ENCODE data around the gene SCN9A.

The SCN9A gene

DNA sequence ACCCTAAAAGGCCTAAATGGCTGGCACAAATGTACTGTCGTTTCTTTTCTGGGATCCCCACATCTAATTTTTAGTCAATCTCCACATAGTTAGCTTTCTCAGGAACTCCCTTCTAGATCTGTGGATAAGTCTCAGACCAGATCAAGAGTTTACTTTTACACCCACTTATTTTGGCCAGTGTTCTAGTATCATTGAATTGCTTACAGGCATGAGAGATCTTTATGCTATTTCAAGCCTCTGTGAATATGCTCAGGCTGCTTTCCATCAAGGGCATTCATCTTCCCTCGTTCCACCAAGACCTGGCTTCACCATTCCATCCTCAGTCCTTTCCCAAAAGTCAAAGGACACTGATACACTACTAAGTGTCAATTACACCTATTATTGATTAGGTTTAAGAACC lies 220.2 kb downstream of the SCN9A start:
- ChIA-PET POLR2A (no interaction called here), CTCF (interaction anchor here (0.6 to 0.8 kb wide), 2 partner anchors 9 to 28 kb away, joined by 3 read pairs; partner anchors contain the start of gene SCN1A)
- TF ChIP-seq, protein P1, sequence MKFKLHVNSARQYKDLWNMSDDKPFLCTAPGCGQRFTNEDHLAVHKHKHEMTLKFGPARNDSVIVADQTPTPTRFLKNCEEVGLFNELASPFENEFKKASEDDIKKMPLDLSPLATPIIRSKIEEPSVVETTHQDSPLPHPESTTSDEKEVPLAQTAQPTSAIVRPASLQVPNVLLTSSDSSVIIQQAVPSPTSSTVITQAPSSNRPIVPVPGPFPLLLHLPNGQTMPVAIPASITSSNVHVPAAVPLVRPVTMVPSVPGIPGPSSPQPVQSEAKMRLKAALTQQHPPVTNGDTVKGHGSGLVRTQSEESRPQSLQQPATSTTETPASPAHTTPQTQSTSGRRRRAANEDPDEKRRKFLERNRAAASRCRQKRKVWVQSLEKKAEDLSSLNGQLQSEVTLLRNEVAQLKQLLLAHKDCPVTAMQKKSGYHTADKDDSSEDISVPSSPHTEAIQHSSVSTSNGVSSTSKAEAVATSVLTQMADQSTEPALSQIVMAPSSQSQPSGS (tag by site-specific recombination; IDR thresholded peaks at IDR 0.05; ENCODE audit: low read depth): no peak
- TF ChIP-seq ZNF404 (tag by site-specific recombination; IDR thresholded peaks at IDR 0.05): no peak
- TF ChIP-seq, protein P2, sequence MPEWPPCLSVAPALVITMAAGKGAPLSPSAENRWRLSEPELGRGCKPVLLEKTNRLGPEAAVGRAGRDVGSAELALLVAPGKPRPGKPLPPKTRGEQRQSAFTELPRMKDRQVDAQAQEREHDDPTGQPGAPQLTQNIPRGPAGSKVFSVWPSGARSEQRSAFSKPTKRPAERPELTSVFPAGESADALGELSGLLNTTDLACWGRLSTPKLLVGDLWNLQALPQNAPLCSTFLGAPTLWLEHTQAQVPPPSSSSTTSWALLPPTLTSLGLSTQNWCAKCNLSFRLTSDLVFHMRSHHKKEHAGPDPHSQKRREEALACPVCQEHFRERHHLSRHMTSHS (tag by site-specific recombination; IDR thresholded peaks at IDR 0.05): no peak
- no peak for TF ChIP-seq ZNF510 (tag by site-specific recombination; IDR thresholded peaks at IDR 0.05; ENCODE audit: insufficient replicate concordance)
- no peak for TF ChIP-seq KLF16 (tag by site-specific recombination; IDR thresholded peaks at IDR 0.05)
- no peak for TF ChIP-seq ZNF138 (tag by site-specific recombination; IDR thresholded peaks at IDR 0.05; ENCODE audit: borderline replicate concordance)
- TF ChIP-seq ZNF157 (tag by site-specific recombination; IDR thresholded peaks at IDR 0.05): no peak
- TF ChIP-seq ZNF600 (tag by site-specific recombination; IDR thresholded peaks at IDR 0.05): no peak
- no peak for TF ChIP-seq ZNF768 (tag by site-specific recombination; IDR thresholded peaks at IDR 0.05)
- no peak for TF ChIP-seq ZNF747 (tag by site-specific recombination; IDR thresholded peaks at IDR 0.05)
- no peak for TF ChIP-seq ZNF394 (tag by site-specific recombination; IDR thresholded peaks at IDR 0.05; ENCODE audit: borderline replicate concordance)
- no peak for TF ChIP-seq KLF9 (tag by site-specific recombination; IDR thresholded peaks at IDR 0.05; ENCODE audit: low read depth)
- TF ChIP-seq, protein P3, sequence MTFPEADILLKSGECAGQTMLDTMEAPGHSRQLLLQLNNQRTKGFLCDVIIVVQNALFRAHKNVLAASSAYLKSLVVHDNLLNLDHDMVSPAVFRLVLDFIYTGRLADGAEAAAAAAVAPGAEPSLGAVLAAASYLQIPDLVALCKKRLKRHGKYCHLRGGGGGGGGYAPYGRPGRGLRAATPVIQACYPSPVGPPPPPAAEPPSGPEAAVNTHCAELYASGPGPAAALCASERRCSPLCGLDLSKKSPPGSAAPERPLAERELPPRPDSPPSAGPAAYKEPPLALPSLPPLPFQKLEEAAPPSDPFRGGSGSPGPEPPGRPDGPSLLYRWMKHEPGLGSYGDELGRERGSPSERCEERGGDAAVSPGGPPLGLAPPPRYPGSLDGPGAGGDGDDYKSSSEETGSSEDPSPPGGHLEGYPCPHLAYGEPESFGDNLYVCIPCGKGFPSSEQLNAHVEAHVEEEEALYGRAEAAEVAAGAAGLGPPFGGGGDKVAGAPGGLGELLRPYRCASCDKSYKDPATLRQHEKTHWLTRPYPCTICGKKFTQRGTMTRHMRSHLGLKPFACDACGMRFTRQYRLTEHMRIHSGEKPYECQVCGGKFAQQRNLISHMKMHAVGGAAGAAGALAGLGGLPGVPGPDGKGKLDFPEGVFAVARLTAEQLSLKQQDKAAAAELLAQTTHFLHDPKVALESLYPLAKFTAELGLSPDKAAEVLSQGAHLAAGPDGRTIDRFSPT (tag by site-specific recombination; IDR thresholded peaks at IDR 0.05): no peak
- no peak for TF ChIP-seq ZNF677 (tag by site-specific recombination; IDR thresholded peaks at IDR 0.05)
- no peak for TF ChIP-seq ZNF623 (tag by site-specific recombination; IDR thresholded peaks at IDR 0.05)
- TF ChIP-seq, protein P4, sequence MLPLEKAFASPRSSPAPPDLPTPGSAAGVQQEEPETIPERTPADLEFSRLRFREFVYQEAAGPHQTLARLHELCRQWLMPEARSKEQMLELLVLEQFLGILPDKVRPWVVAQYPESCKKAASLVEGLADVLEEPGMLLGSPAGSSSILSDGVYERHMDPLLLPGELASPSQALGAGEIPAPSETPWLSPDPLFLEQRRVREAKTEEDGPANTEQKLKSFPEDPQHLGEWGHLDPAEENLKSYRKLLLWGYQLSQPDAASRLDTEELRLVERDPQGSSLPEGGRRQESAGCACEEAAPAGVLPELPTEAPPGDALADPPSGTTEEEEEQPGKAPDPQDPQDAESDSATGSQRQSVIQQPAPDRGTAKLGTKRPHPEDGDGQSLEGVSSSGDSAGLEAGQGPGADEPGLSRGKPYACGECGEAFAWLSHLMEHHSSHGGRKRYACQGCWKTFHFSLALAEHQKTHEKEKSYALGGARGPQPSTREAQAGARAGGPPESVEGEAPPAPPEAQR (tag by site-specific recombination; IDR thresholded peaks at IDR 0.05): no peak
- TF ChIP-seq ZNF558 (tag by site-specific recombination; IDR thresholded peaks at IDR 0.05): no peak
- Histone ChIP-seq H3K27ac (ENCODE audit: extremely low read depth, low read depth, low read length) (no peak overlapping the region), H3K4me1 (ENCODE audit: control insufficient read depth, insufficient read depth, low read length) (no peaks in the 10 kb centered on the region), H3K4me3 (ENCODE audit: low read depth, low read length) (no peak overlapping the region), H3K36me3 (ENCODE audit: control insufficient read depth in 2 of 2, insufficient read depth in 1 of 2, low read length in 2 of 2) (no peaks in the 10 kb centered on the region), H3K9me3 (ENCODE audit: control insufficient read depth, insufficient read depth, low read depth, low read length) (no peaks in the 10 kb centered on the region)

DNA sequence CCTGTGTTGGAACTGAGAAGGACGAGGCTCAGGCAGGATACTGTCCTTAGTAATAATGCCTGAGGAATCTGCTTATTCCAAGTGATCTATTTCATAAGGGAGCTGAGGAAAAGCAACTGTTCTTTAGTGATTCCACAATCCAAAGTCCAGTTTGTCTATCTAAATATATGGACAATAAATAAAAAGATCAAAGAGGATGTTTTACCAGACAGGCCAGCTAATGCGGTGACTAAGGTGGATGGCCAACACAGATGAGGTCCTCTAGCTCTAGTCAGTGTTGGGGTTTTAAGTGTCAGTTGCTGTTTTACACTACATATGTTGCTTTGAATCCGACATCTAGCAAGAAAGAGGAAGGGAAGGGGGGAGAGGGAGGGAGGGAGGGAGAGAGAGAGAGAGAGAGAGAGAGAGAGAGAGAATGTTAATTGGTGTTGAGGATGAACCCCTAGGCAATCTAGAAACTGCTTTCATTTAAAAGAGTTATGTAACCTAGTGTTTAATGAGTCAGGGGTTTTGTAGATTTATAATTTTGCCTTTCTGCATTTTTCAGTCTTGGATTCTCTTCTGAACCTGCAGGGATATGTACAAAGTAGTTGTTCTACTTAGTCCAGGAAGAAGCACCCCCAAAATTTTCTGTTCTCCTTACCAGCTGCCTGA lies 220.9 kb downstream of the SCN9A start:
- no peaks in the 10 kb centered on the region for H3K9me3 ChIP-seq (ENCODE audit: control insufficient read depth, insufficient read depth, low read depth, low read length)
- POLR2A ChIA-PET: interaction anchor here (0.6 kb wide), 1 partner anchor 270 kb away, joined by 3 read pairs; no protein-coding TSS in a partner anchor
- no peak overlapping the region for H3K27ac ChIP-seq (ENCODE audit: extremely low read depth, low read depth, low read length)
- H3K4me3 ChIP-seq (ENCODE audit: low read depth, low read length): no peak overlapping the region
- no peaks in the 10 kb centered on the region for H3K4me1 ChIP-seq (ENCODE audit: control insufficient read depth, insufficient read depth, low read length)
- no peaks in the 10 kb centered on the region for H3K36me3 ChIP-seq (ENCODE audit: control insufficient read depth in 2 of 2, insufficient read depth in 1 of 2, low read length in 2 of 2)
- CTCF ChIA-PET: interaction anchor here (0.6 to 0.8 kb wide), 3 partner anchors 8 to 27 kb away, joined by 3 read pairs; partner anchors contain the start of gene SCN1A
- TF ChIP-seq ZNF837 (tag by site-specific recombination; IDR thresholded peaks at IDR 0.05) (no peak), RBAK (tag by site-specific recombination; IDR thresholded peaks at IDR 0.05) (no peak), ZNF23 (tag by site-specific recombination; IDR thresholded peaks at IDR 0.05; ENCODE audit: borderline replicate concordance) (no peak), OSR2 (tag by site-specific recombination; IDR thresholded peaks at IDR 0.05) (no peak), ZBTB7A (tag by site-specific recombination; IDR thresholded peaks at IDR 0.05; ENCODE audit: low read depth) (no peak), ZNF350 (tag by site-specific recombination; IDR thresholded peaks at IDR 0.05) (no peak), ZNF2 (tag by site-specific recombination; IDR thresholded peaks at IDR 0.05) (no peak), ZNF670 (tag by site-specific recombination; IDR thresholded peaks at IDR 0.05; ENCODE audit: low read depth) (no peak)
- TF ChIP-seq, protein P5, sequence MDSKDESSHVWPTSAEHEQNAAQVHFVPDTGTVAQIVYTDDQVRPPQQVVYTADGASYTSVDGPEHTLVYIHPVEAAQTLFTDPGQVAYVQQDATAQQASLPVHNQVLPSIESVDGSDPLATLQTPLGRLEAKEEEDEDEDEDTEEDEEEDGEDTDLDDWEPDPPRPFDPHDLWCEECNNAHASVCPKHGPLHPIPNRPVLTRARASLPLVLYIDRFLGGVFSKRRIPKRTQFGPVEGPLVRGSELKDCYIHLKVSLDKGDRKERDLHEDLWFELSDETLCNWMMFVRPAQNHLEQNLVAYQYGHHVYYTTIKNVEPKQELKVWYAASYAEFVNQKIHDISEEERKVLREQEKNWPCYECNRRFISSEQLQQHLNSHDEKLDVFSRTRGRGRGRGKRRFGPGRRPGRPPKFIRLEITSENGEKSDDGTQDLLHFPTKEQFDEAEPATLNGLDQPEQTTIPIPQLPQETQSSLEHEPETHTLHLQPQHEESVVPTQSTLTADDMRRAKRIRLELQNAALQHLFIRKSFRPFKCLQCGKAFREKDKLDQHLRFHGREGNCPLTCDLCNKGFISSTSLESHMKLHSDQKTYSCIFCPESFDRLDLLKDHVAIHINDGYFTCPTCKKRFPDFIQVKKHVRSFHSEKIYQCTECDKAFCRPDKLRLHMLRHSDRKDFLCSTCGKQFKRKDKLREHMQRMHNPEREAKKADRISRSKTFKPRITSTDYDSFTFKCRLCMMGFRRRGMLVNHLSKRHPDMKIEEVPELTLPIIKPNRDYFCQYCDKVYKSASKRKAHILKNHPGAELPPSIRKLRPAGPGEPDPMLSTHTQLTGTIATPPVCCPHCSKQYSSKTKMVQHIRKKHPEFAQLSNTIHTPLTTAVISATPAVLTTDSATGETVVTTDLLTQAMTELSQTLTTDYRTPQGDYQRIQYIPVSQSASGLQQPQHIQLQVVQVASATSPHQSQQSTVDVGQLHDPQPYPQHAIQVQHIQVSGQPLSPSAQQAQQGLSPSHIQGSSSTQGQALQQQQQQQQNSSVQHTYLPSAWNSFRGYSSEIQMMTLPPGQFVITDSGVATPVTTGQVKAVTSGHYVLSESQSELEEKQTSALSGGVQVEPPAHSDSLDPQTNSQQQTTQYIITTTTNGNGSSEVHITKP (tag by site-specific recombination; IDR thresholded peaks at IDR 0.05): no peak
